HG03342 (cell line): ENCODE measurements around the gene STAT6.

Experiments used
- ATAC-seq: cut with Tn5 transposase; IDR thresholded peaks from one replicate; pipeline ENCODE4 v1.9.1; 2021; ENCODE audit warnings: mild to moderate bottlenecking, moderate library complexity; ENCODE audit not compliant: unreplicated experiment

Gene STAT6, protein sequence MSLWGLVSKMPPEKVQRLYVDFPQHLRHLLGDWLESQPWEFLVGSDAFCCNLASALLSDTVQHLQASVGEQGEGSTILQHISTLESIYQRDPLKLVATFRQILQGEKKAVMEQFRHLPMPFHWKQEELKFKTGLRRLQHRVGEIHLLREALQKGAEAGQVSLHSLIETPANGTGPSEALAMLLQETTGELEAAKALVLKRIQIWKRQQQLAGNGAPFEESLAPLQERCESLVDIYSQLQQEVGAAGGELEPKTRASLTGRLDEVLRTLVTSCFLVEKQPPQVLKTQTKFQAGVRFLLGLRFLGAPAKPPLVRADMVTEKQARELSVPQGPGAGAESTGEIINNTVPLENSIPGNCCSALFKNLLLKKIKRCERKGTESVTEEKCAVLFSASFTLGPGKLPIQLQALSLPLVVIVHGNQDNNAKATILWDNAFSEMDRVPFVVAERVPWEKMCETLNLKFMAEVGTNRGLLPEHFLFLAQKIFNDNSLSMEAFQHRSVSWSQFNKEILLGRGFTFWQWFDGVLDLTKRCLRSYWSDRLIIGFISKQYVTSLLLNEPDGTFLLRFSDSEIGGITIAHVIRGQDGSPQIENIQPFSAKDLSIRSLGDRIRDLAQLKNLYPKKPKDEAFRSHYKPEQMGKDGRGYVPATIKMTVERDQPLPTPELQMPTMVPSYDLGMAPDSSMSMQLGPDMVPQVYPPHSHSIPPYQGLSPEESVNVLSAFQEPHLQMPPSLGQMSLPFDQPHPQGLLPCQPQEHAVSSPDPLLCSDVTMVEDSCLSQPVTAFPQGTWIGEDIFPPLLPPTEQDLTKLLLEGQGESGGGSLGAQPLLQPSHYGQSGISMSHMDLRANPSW

GRCh38 chr12:57111031-57111734, at the start of gene STAT6:
Gene STAT6 (minus strand): TSS chr12:57111362. CDS start chr12:57108278, 3,084 bp downstream.
- ATAC-seq = peak; percentile 53

DNA sequence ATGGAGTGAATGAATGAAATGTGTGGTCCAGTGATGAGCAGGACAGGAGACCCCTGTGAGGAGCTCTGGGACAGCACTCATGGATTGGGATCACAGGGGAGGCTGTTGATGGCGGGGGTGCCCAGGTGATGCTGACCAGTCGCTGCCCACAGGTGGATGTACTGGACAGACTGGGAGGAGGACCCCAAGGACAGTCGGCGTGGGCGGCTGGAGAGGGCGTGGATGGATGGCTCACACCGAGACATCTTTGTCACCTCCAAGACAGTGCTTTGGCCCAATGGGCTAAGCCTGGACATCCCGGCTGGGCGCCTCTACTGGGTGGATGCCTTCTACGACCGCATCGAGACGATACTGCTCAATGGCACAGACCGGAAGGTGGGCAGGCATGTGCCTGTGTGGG, 49.6 kb upstream of the STAT6 start:
- no peak for ATAC-seq

DNA sequence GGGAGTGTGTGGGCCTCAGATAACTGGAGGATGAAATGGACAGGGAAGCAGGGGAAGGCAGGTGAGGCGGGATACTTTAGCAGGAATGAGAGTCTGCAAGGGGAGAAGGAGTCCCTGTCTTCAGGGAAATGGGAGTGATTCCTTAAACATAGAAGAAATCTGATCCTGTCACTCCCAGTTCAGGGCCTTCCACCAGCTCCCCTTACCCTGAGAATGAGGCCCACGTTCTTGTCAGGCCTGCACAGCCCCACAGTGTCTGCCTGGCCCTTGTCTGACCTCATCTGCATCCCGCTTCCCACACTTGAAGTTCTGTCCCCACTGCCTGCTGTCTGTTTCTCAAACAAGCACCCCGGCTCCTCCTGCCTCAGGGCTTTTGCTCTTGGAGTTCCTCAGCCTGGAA, 48.9 kb upstream of the STAT6 start:
- no peak for ATAC-seq

- no peak for ATAC-seq
These were observed 48.1 kb upstream of the STAT6 start for GRCh38 chr12:57159311-57159710.

GRCh38 chr12:57158665-57159064, 47.5 kb upstream of the STAT6 start:
- no peak for ATAC-seq

DNA sequence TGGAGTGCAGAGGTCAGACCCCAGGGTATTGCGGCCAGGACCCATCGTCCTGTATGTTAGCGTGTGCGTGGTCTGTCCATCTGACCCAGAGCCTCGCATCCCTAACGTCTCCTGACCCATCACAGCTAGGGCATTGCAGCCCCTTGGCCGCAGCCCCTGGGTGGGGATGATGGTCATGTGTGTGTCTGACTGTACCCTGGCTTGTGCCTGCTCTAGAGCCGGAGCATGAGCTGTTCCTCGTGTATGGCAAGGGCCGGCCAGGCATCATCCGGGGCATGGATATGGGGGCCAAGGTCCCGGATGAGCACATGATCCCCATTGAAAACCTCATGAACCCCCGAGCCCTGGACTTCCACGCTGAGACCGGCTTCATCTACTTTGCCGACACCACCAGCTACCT, 47.0 kb upstream of the STAT6 start:
- no peak for ATAC-seq

- no peak for ATAC-seq
These were observed 46.5 kb upstream of the STAT6 start for GRCh38 chr12:57157588-57158173.

GRCh38 chr12:57156701-57157403, 45.7 kb upstream of the STAT6 start:
- no peak for ATAC-seq

DNA sequence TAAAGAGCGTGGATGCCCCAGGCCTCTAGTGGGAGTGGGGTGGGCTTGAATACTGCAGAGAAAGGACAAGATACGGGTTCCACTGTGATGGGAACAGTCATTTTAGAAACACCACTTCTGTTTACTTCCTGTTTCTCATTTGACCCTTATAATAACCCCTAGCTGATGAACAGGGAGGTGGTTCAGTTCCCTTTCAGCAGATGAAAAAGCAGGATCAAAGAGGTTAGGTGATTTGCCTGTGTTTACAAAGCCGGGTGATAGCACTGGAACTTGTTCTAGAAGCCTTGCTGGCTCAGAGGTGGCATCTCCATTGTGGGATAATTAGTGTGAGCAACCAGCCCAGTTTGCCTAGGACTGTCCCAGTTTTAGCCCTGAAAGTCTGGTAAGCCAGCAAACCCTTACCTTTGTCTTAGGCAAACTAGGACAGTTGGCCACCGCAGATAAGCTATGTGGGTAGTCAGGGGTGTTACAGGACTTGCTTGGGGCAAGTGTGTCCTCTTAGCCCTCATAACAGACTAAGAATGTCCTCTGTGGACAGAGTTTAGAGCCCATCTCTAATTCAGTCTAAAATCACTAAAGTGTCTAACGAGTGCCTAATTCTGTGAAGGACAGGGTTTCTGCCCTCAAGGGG, 43.8 kb upstream of the STAT6 start:
- ATAC-seq = no peak

- ATAC-seq = no peak
These were observed 42.9 kb upstream of the STAT6 start for GRCh38 chr12:57154076-57154475.

- ATAC-seq = no peak
These were observed 42.3 kb upstream of the STAT6 start for GRCh38 chr12:57153415-57153997.

DNA sequence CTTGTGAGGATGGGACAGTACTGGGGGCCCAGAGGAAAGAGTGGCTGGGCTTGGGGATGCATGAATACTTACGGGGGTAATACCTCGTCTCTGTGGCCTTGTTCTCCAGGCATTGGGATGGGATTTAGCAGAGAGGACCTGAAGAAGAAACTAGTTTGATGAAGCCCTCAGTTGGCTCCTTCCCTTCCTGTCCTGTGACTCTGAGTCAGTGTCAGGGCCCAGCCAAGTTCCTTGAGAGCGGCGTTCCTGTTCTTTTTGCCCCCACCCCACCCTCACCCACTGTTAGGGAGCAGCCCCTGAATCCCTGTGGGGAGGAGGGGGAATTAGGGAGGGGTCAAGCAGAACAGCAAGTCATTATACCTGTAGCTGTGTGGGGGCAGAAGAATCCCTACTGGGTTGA, 41.5 kb upstream of the STAT6 start:
- ATAC-seq = no peak

GRCh38 chr12:57151741-57152630, 40.8 kb upstream of the STAT6 start:
- no peak for ATAC-seq

DNA sequence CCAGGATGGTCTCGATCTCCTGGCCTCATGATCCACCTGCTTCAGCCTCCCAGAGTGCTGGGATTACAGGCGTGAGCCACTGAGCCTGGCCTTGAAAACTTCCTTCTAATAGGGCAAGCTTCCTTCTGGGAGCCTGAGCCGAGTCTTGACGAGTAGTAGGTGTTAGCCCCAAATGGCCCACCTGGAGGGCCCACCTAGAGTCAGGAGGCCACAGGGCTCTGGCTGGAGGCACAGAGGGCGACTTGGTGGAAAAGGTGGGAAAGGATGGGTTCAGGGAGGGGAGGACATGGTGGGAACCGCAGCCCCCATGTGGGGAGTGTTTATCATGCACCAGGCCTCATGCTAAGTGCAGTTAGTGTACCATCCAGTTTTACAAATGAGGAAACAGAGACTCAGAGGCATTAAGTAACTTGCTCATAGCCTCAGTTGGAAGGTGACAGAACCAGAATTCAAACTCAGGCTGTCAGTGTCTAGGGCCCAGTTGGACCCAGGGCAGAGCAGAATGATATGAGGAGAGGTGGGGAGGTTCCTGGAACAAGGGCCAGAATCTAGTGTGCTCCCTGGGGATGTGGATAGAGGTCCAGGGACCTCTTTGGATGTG, 39.3 kb upstream of the STAT6 start:
- no peak for ATAC-seq

GRCh38 chr12:57149245-57149900, 38.2 kb upstream of the STAT6 start:
- ATAC-seq = no peak

- ATAC-seq = no peak
These were observed 37.5 kb upstream of the STAT6 start for GRCh38 chr12:57148469-57149244.
